GM12865 (cell line): Measurements from ENCODE around the gene OR2A42.
"Not testable (repeated sequence)": the region's sequence is repeated elsewhere in the genome, so short reads cannot be mapped to it uniquely, and the experiment has no call there.

Source experiments
- DNase-seq: peaks from one replicate; pipeline ENCODE4 v3.0.0; 2010; ENCODE audit warnings: low read depth
- H3K4me3 ChIP-seq: 2 replicates; pipeline ENCODE4 v1.5.1; 2011; ENCODE audit warnings: mild to moderate bottlenecking, low read depth, low read length, control low read depth
- TF ChIP-seq, protein P1 (sequence below): IDR thresholded peaks from 2 replicates; pipeline ENCODE4 v1.5.1; 2011; ENCODE audit warnings: low read length, control low read depth, low read depth, inconsistent platforms; ENCODE audit not compliant: insufficient read depth; ENCODE audit errors: missing control alignments

Gene OR2A42

DNA sequence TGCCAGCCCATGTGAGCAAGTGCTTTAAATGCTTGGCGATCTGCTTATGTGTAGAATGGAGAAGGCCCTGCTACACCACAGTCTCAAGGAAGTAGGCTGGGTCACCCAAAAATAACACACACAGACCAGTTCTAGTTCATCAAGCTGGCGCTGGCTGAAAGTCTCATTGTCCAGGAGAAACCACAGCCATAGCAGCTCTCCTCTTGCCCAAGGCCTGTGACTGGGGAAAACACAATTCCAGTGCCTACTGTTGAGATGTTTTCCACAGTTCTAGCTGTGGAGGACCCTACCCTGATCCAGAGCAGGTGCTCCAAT lies 60.3 kb downstream of the OR2A42 start:
- DNase-seq, H3K4me3 ChIP-seq: not testable (repeated sequence)

DNA sequence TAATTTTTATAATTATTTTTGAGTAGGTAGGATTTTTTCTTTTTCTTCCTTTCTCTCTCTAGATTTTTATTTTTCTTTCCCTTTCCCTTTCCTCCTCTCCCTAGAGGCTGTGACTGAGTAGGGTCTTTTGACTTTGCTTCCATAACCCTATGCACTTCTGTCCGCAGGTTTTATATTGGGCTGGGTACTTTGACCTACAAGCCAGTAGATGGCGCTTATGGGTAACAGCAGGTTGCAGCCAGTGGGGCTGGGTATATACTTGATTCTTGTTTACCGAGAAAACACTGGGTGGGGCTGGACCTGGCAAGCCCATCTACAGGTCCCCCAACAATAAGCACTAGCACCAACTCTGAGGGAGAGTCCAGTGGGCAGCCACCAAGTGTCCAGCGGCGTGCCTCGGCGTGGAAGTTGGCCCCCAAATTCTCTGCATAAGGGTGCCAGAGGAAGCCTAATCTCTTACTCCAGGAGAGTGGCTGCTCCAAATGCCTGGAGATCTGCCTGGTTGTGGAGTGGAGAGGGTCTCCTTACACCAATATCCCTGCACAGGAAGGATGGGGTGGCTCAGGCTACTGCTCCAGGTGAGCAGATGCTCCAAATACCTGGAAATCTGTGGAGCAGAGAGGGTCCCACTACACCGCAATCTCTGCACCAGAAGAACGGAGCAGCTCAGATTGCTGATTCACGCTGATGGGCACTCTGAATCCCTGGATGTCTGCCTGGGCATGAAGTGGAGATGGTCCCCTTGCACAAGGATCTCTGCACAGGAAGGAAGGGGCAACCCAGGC lies 60.8 kb downstream of the OR2A42 start:
- peak; percentile 48 for DNase-seq

More for the DNA sequence above, 60.8 kb downstream of the OR2A42 start:
- not testable (repeated sequence) for H3K4me3 ChIP-seq
- TF ChIP-seq, protein P1, sequence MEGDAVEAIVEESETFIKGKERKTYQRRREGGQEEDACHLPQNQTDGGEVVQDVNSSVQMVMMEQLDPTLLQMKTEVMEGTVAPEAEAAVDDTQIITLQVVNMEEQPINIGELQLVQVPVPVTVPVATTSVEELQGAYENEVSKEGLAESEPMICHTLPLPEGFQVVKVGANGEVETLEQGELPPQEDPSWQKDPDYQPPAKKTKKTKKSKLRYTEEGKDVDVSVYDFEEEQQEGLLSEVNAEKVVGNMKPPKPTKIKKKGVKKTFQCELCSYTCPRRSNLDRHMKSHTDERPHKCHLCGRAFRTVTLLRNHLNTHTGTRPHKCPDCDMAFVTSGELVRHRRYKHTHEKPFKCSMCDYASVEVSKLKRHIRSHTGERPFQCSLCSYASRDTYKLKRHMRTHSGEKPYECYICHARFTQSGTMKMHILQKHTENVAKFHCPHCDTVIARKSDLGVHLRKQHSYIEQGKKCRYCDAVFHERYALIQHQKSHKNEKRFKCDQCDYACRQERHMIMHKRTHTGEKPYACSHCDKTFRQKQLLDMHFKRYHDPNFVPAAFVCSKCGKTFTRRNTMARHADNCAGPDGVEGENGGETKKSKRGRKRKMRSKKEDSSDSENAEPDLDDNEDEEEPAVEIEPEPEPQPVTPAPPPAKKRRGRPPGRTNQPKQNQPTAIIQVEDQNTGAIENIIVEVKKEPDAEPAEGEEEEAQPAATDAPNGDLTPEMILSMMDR, result peak; percentile 35
